Fibroblast of lung (primary cell): Measurements from ENCODE around the gene SPIN1.

Experiments
- EZH2 ChIP-seq: IDR thresholded peaks from 2 replicates; pipeline ENCODE4 v1.5.1; 2012; ENCODE audit warnings: low read length, control low read depth, mild to moderate bottlenecking; ENCODE audit errors: missing control alignments
- TF ChIP-seq, protein P1 (sequence below), 2 donors: IDR thresholded peaks in 1 of 2; conservative IDR thresholded peaks in 1 of 2; 1 replicate in 1 of 2; 2 replicates in 1 of 2; pipeline ENCODE4 v1.5.1; 2011 to 2012; ENCODE audit warnings: low read length in 2 of 2, control low read depth in 1 of 2, inconsistent platforms in 1 of 2, low read depth in 1 of 2, mild to moderate bottlenecking in 1 of 2

DNA sequence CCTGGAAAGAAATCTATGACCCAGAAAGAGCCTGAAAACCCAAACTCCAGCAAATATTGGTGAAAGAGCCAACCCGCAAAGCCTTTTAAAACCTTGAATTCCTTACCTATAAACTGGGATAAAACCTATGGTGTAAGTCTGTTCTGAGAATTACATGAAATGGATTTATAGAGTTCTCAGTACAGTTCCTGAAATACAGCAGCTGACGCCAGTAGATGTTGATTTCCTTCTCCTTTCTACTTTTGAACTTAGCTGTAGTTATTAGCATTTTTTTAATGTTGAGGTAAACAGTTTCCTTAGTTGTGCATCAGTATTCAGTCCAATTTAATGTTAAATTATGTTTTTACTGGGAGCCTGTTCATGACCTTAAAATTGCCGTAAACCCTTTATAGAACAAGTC is 3.7 kb downstream of the SPIN1 start:
- TF ChIP-seq, protein P1, sequence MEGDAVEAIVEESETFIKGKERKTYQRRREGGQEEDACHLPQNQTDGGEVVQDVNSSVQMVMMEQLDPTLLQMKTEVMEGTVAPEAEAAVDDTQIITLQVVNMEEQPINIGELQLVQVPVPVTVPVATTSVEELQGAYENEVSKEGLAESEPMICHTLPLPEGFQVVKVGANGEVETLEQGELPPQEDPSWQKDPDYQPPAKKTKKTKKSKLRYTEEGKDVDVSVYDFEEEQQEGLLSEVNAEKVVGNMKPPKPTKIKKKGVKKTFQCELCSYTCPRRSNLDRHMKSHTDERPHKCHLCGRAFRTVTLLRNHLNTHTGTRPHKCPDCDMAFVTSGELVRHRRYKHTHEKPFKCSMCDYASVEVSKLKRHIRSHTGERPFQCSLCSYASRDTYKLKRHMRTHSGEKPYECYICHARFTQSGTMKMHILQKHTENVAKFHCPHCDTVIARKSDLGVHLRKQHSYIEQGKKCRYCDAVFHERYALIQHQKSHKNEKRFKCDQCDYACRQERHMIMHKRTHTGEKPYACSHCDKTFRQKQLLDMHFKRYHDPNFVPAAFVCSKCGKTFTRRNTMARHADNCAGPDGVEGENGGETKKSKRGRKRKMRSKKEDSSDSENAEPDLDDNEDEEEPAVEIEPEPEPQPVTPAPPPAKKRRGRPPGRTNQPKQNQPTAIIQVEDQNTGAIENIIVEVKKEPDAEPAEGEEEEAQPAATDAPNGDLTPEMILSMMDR (conservative IDR thresholded peaks at IDR 0.05 in 1 of 2, IDR thresholded peaks at IDR 0.05 in 1 of 2; ENCODE audit: low read depth in 1 of 2, low read length in 2 of 2): no peak
- TF ChIP-seq EZH2: no peak
